Measurements from ENCODE around the gene PACRG.

The PACRG gene

DNA sequence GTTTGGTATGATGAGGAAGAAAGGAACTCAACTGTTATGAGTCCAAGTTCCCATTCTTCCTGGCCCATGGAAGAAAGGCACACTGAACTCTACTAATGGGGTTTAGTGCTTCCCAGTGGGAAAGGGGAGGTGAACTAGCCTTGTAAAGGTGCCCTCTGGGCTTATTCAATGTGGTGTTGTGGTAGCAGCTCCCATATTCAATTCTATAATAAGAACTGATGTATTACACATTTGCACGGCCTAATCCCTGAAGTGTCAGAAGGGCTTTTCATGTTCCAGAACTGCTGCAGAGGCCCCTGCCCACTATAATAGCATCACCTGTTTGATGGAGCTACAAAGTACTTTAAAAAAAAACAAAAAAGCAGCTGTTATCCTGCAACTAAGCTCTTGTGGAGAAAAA is 17.4 kb upstream of the PACRG start:
- no peak for DNase-seq (ENCODE audit: low read depth)

GRCh38 chr6:162710936-162711335 is 16.8 kb upstream of the PACRG start:
- no peak for DNase-seq (ENCODE audit: low read depth)

- no peak for DNase-seq (ENCODE audit: low read depth)
Measured at GRCh38 chr6:162711376-162711775, 16.4 kb upstream of the PACRG start.

- no peak for DNase-seq (ENCODE audit: low read depth)
Measured at GRCh38 chr6:162712694-162713093, 15.1 kb upstream of the PACRG start.

DNA sequence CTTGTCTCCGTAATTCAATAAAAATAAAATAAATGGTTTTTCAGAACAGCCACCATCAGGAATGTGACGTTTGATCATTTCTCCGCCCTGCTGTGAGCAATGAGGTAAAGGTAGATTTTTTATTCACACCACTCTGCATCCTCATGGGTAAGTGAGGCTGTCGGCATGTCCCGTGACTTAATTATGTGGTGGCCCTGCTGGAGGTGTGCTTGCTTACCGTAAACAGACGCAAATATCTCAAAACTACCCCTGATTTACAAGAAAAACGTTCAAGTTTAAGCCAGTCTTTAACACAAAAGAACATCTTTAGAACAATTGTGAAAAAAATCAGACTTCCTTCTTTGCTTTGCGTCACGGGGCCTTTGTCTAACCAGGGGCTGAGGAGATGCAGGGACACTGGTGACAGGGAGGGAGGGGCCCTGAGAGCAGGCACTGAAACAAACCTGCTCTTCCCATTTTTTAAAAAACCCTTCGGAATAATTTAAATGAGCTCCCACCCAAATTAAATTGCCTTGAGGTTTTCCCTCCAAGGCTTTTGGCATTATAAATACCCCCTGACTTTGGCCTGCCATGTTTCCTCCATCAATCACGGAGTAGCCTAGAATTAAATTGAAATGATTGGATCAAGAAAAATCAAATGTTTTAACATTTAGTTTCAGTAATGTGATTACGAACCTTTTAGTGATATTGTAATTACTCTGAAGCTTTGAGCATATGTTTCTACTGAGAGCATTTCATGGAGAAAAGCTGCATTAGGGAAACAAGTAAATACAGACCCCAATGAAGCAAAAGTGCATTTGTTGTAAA is 13.6 kb upstream of the PACRG start:
- no peak for DNase-seq (ENCODE audit: low read depth)

DNA sequence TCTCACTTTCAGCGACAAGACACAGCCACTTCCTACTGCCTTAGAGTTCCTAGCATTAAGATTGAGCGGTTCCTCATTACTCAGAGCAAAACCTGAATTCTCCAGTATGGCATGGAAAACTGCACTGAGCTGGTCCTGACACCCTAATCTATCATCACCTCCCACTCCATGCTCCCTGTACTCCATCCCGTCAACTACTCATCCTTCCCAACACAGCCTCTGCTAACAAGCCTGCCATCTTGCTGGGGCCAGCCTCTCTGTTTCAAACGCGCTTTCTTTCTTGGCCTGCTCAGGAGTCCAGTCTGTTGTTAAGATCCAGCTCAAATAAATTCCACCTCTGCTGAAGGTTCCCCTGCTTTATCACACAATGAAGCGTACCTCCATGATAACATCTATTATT is 12.2 kb upstream of the PACRG start:
- no peak for DNase-seq (ENCODE audit: low read depth)

DNA sequence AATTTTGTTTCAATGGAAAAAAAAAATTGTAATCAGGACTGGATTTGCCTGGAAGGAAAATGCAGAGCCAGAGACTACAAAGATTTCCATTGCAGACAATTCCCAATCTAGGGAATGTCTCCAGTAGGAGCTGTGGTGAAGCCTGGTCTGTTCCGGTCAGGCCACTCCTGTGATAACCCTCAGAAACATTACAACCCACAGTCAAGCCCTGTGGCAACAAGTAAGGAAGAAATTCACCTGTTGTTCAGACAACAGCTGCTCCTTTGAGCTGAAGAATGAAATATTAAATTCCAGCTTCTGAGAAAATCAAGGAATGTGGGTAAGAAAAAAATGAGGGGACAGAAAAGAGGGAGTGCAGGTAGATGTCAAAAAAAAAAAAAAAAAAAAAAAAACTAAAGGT is 8.2 kb upstream of the PACRG start:
- DNase-seq (ENCODE audit: low read depth) = no peak

- DNase-seq (ENCODE audit: low read depth) = no peak
Measured at GRCh38 chr6:162721404-162721687, 6.4 kb upstream of the PACRG start.

DNA sequence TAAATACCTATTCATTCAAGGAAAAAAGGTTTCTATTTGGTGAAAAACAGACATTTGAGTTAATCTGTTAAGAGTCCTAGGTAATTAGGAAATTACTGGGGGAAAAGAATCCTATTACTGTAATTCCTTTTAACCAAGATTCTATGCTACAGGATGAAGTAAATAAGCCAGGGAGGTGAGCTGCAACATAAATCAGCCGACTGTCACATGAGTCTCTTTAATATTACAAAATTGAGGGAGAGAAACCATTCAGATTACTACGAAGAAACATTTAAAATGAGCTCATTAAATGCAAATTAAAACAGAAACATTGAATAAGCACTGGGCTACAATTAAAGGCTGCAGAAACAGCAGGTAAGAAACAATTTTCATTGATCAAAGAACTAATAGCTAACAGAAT is 5.5 kb upstream of the PACRG start:
- DNase-seq (ENCODE audit: low read depth) = no peak

- DNase-seq (ENCODE audit: low read depth) = no peak
Measured at GRCh38 chr6:162722633-162723032, 5.1 kb upstream of the PACRG start.

DNA sequence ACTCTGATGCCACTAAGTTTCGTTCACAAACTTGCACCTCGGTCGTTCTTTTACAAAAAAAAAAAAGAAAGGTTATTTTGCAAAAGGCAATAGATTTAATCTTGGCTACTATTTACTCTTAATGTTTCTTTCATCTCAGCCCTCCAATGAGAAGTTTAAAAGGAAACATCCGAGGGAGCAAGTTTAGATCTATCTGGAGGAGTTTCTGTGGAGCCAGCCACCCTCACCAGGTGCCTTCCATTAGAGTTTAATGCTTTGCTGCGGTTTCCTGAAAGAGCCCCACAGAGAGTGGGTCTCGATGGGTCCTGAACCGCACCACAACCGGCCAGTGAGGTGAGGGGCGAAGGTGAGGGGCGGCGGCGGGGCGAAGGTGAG is 840 bp upstream of the PACRG start:
- no peak for DNase-seq (ENCODE audit: low read depth)

- no peak for DNase-seq (ENCODE audit: low read depth)
Measured at GRCh38 chr6:162728197-162728596, 423 bp downstream of the PACRG start.

GRCh38 chr6:162728706-162729105 is 932 bp downstream of the PACRG start:
- no peak for DNase-seq (ENCODE audit: low read depth)

DNA sequence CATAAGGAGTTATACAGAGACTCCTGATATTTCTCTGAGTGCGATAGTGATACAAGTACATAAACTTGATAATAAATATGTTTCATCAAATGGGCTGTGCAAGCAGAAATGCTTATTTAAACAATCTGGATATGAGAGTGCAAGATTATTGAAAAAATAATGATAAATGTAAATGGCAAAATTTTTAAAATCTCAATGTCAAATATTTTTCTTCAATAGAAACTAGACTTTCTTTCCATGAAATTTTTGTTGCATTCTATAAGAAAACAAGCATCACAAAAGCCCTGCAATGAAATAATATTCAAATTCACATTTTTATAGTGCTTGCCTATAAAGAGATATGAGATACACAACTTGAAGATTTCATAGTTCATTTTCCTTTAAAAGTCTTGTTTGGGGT is 2.7 kb downstream of the PACRG start:
- DNase-seq (ENCODE audit: low read depth) = no peak

- DNase-seq (ENCODE audit: low read depth) = no peak
Measured at GRCh38 chr6:162733489-162733888, 5.7 kb downstream of the PACRG start.

- no peak for DNase-seq (ENCODE audit: low read depth)
Measured at GRCh38 chr6:162736961-162737360, 9.2 kb downstream of the PACRG start.

GRCh38 chr6:162750776-162751175 is 23.0 kb downstream of the PACRG start:
- no peak for DNase-seq (ENCODE audit: low read depth)

- DNase-seq (ENCODE audit: low read depth) = no peak
Measured at GRCh38 chr6:162751211-162751859, 23.6 kb downstream of the PACRG start.

- DNase-seq (ENCODE audit: low read depth) = no peak
Measured at GRCh38 chr6:162753775-162754174, 26.0 kb downstream of the PACRG start.

- no peak for DNase-seq (ENCODE audit: low read depth)
Measured at GRCh38 chr6:162770136-162770535, 42.4 kb downstream of the PACRG start.

GRCh38 chr6:162770955-162771354 is 43.2 kb downstream of the PACRG start:
- no peak for DNase-seq (ENCODE audit: low read depth)

DNA sequence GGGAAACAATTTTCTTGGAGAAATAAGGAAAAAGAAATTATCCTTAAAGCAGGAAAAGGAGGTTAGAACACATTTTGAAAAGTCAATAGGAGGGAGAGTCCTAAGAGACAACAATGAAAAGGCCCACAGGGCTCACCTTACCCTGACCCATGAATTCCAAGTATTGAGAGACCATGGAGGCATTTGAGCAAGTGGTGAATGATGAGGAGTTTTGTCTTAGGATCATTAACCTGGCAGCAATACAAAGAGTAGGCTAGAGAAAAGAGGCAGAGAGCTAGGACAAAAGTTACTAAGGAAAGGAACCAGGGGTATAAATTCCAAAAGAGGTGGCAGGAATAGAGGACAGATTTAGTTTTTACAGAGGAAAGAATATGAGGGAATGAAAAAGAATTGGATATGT is 44.7 kb downstream of the PACRG start:
- no peak for DNase-seq (ENCODE audit: low read depth)

GRCh38 chr6:162773996-162774395 is 46.2 kb downstream of the PACRG start:
- DNase-seq (ENCODE audit: low read depth) = no peak

- no peak for DNase-seq (ENCODE audit: low read depth)
Measured at GRCh38 chr6:162777091-162777490, 49.3 kb downstream of the PACRG start.
